ENCODE results near the gene SLC26A9. TPM values are rescaled to one million over a fixed set of nuclear protein-coding genes. Genes with fewer than 3 reads are reported as not detected.

Gene SLC26A9
- total RNA-seq, 2 donors from 2014 or later = 0.22 TPM

DNA sequence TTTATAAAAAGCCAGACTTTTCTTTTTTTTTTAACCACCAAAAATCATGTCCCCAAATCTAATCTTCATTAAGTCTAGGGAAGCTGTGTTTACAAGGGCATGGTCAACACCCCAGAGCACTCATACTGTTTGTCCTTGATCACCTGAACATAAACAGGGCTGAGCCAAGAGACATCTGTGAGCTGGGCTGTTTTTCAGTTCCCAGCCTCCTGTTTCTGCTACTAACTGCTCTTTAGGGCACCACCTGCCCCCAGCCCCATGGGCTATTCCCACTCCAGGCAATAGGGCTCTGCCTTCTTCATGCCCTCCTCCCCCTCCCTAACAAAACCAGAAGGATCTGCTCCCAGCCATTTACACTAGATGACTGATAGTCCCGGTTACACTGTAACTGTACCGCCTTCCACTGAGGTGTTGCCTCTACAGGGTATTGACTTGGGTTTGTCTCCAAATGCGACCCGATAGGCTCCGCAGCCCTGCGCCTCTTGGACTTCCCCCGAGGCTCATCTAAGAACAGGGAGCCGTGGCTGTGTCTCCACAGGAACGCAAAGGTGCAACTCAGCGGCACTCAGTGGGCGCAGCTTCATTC is 11.7 kb upstream of the SLC26A9 start:
- Histone ChIP-seq H3K27ac (ENCODE audit: low read depth, low read length) (no peak overlapping the region), H3K4me3 (ENCODE audit: low read length) (no peak overlapping the region), H3K36me3 (ENCODE audit: control insufficient read depth, insufficient read depth, low read length) (no peaks in the 10 kb centered on the region), H3K9me3 (ENCODE audit: control insufficient read depth, low read length) (no peaks in the 10 kb centered on the region), H3K4me1 (ENCODE audit: control insufficient read depth, insufficient read depth, low read length) (peaks cover 5% of the 10 kb centered on the region), H3K27me3 (ENCODE audit: control insufficient read depth, insufficient read depth, low read length, poor library complexity, severe bottlenecking) (no peaks in the 10 kb centered on the region), H3K9ac (ENCODE audit: extremely low read depth, low read length, poor library complexity, severe bottlenecking) (no peak overlapping the region)
- Mint-ChIP-seq H3K27ac (no peak overlapping the region), H3K4me3 (no peak overlapping the region), H3K27me3 (ENCODE audit: insufficient read depth) (peaks cover 4% of the 10 kb centered on the region), H3K36me3 (ENCODE audit: low read depth) (no peaks in the 10 kb centered on the region), H3K9me3 (no peaks in the 10 kb centered on the region), H3K4me1 (peaks cover 17% of the 10 kb centered on the region)
- 91 to 94% methylated on average over 8 to 11 of the region's 11 CpGs for WGBS, 2 experiments (ENCODE audit: insufficient coverage in 1 of 2, insufficient read length in 1 of 2)
- TF ChIP-seq, protein P1, sequence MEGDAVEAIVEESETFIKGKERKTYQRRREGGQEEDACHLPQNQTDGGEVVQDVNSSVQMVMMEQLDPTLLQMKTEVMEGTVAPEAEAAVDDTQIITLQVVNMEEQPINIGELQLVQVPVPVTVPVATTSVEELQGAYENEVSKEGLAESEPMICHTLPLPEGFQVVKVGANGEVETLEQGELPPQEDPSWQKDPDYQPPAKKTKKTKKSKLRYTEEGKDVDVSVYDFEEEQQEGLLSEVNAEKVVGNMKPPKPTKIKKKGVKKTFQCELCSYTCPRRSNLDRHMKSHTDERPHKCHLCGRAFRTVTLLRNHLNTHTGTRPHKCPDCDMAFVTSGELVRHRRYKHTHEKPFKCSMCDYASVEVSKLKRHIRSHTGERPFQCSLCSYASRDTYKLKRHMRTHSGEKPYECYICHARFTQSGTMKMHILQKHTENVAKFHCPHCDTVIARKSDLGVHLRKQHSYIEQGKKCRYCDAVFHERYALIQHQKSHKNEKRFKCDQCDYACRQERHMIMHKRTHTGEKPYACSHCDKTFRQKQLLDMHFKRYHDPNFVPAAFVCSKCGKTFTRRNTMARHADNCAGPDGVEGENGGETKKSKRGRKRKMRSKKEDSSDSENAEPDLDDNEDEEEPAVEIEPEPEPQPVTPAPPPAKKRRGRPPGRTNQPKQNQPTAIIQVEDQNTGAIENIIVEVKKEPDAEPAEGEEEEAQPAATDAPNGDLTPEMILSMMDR (conservative IDR thresholded peaks at IDR 0.05) = no peak
- no peak for DNase-seq

DNA sequence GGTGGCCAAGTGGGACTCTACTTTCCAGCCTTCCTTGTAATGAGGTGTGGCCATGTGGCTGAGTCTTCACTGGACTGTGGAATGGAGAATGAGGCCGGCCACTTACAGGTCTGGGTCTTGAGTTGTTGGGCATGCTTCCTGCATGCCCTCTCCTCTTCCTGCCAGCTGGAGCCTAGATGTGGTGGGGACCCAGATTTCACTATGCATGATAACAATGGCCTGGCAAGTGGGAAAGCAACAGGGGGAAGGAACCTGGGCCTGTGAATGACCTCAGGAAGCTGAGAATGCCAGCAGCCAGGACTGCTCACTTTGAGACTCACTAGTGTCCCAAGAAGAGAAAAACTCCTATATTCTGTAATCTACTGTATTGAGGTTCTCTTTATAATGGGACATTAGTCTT is 8.5 kb upstream of the SLC26A9 start:
- no peak overlapping the region for H3K27ac ChIP-seq (ENCODE audit: low read depth, low read length)
- Mint-ChIP-seq H3K36me3 (ENCODE audit: low read depth) (no peaks in the 10 kb centered on the region), H3K4me3 (no peak overlapping the region), H3K27ac (no peak overlapping the region), H3K9me3 (no peaks in the 10 kb centered on the region), H3K4me1 (peaks cover 19% of the 10 kb centered on the region), H3K27me3 (ENCODE audit: insufficient read depth) (peaks cover 4% of the 10 kb centered on the region)
- no peaks in the 10 kb centered on the region for H3K27me3 ChIP-seq (ENCODE audit: control insufficient read depth, insufficient read depth, low read length, poor library complexity, severe bottlenecking)
- peaks cover 5% of the 10 kb centered on the region for H3K4me1 ChIP-seq (ENCODE audit: control insufficient read depth, insufficient read depth, low read length)
- DNase-seq = no peak
- H3K4me3 ChIP-seq (ENCODE audit: low read length) = no peak overlapping the region
- H3K9ac ChIP-seq (ENCODE audit: extremely low read depth, low read length, poor library complexity, severe bottlenecking) = no peak overlapping the region
- WGBS, 2 experiments (ENCODE audit: insufficient coverage in 1 of 2, insufficient read length in 1 of 2) = 86 to 94% methylated on average over 1 of the region's 1 CpG
- TF ChIP-seq, protein P1 (conservative IDR thresholded peaks at IDR 0.05) = no peak
- no peaks in the 10 kb centered on the region for H3K9me3 ChIP-seq (ENCODE audit: control insufficient read depth, low read length)
- no peaks in the 10 kb centered on the region for H3K36me3 ChIP-seq (ENCODE audit: control insufficient read depth, insufficient read depth, low read length)

DNA sequence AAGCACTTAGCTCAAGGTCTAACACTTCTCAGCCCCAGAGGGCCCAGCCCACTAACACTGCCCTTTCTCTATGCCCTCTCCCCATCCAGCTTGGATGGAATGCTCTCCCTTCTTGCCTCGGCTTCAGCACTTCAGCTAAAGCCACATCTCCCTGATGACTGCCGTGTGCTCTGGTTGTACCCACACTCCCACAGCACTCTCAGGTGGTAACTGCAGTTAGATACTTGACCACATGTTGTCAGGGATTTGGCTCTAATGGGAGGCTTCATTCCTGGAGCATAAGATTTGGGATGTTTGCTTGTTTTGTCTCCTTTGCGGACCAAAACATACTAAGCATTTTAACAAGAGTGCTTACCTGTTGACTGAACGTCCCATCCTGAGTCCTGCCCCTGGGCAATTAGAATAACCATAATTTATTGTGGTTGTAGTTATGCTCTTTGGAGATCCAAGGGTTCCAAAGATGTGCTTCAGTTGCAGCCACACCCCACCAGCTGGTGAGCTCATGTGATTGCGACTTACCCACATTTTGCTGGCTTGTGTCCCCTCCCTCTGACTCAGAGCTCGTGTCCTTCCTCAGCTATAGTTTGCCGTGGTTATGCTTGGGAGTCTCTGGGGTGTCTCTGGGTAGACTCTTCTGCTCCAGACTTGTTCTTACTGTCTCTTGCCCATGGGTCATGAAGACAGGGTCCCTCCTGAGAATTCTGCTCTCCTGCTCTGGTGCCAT is 7.7 kb upstream of the SLC26A9 start:
- no peak overlapping the region for H3K27ac ChIP-seq (ENCODE audit: low read depth, low read length)
- Mint-ChIP-seq H3K4me3 (no peak overlapping the region), H3K27me3 (ENCODE audit: insufficient read depth) (peaks cover 9% of the 10 kb centered on the region), H3K4me1 (peaks cover 19% of the 10 kb centered on the region), H3K27ac (no peak overlapping the region), H3K9me3 (no peaks in the 10 kb centered on the region), H3K36me3 (ENCODE audit: low read depth) (no peaks in the 10 kb centered on the region)
- no peaks in the 10 kb centered on the region for H3K36me3 ChIP-seq (ENCODE audit: control insufficient read depth, insufficient read depth, low read length)
- TF ChIP-seq, protein P1 (conservative IDR thresholded peaks at IDR 0.05) = no peak
- H3K4me3 ChIP-seq (ENCODE audit: low read length) = no peak overlapping the region
- peaks cover 5% of the 10 kb centered on the region for H3K4me1 ChIP-seq (ENCODE audit: control insufficient read depth, insufficient read depth, low read length)
- H3K9me3 ChIP-seq (ENCODE audit: control insufficient read depth, low read length) = no peaks in the 10 kb centered on the region
- WGBS, 2 experiments (ENCODE audit: insufficient coverage in 1 of 2, insufficient read length in 1 of 2) = 89 to 94% methylated on average over 6 to 7 of the region's 7 CpGs
- H3K27me3 ChIP-seq (ENCODE audit: control insufficient read depth, insufficient read depth, low read length, poor library complexity, severe bottlenecking) = no peaks in the 10 kb centered on the region
- DNase-seq = no peak
- no peak overlapping the region for H3K9ac ChIP-seq (ENCODE audit: extremely low read depth, low read length, poor library complexity, severe bottlenecking)
